Panc1 (cell line): Measurements from ENCODE around the gene CYFIP2. TPM values are rescaled to one million over a fixed set of nuclear protein-coding genes. Genes with fewer than 3 reads are reported as not detected.

Experiments
- ATAC-seq: fragments of 200-7000 bp; cut with Tn5 transposase; 2 replicates; pipeline ENCODE4 v1.9.1; 2020; ENCODE audit warnings: mild to moderate bottlenecking, moderate library complexity
- BruUV-seq: library from RNA; stranded (reverse); fragments of 400-500 nt; replicated peaks from 2 replicates; lab custom pipeline; 2021; lab: Mats Ljungman, UMichigan
- CTCF ChIA-PET: fragments of 300-600 bp; sonication (Branson Sonifier 250); formaldehyde crosslinking; loops from one replicate; lab custom pipeline; 2022; ENCODE audit warnings: antibody characterized with exemption; lab: Charles Lee
- POLR2A ChIA-PET: fragments of 300-600 bp; sonication (Branson Sonifier 250); formaldehyde crosslinking; loops from one replicate; lab custom pipeline; 2022; ENCODE audit warnings: antibody characterized with exemption; lab: Charles Lee
- DNase-seq: peaks from one replicate; pipeline ENCODE4 v3.0.0-alpha.2; 2010; ENCODE audit warnings: low read depth, low spot score
- H3K27ac ChIP-seq: 2 replicates; pipeline ENCODE4 v1.5.1; 2011; ENCODE audit warnings: mild to moderate bottlenecking, low read length, inconsistent platforms
- H3K27me3 ChIP-seq: fragments of 200-500 bp; sonication (Bioruptor generic); 2 replicates; pipeline ENCODE4 v1.6.0; 2014; ENCODE audit warnings: low read length, inconsistent platforms; ENCODE audit not compliant: control insufficient read depth, insufficient read depth
- H3K36me3 ChIP-seq: fragments of 200-500 bp; sonication (Bioruptor generic); 2 replicates; pipeline ENCODE4 v1.5.1; 2014; ENCODE audit warnings: inconsistent platforms, mild to moderate bottlenecking, low read length, moderate library complexity; ENCODE audit not compliant: control insufficient read depth, insufficient read depth
- H3K4me1 ChIP-seq: 2 replicates; pipeline ENCODE4 v1.5.1; 2011; ENCODE audit warnings: inconsistent platforms, mild to moderate bottlenecking, low read length, moderate library complexity; ENCODE audit not compliant: control insufficient read depth, insufficient read depth
- H3K4me3 ChIP-seq, 2 experiments: 2 replicates each; pipeline ENCODE4 v1.5.1; 2011 to 2012; ENCODE audit warnings: low read depth in 2 of 2, low read length in 2 of 2, mild to moderate bottlenecking in 2 of 2, inconsistent platforms in 1 of 2, moderate library complexity in 1 of 2
- H3K9me3 ChIP-seq: fragments of 200-500 bp; sonication (Bioruptor generic); 2 replicates; pipeline ENCODE4 v1.5.1; 2014; ENCODE audit warnings: low read depth, mild to moderate bottlenecking, inconsistent platforms, low read length, moderate library complexity; ENCODE audit not compliant: control insufficient read depth, insufficient read depth
- POLR2AphosphoS5 ChIP-seq: IDR thresholded peaks from 2 replicates; pipeline ENCODE4 v1.6.1; 2012; ENCODE audit warnings: mild to moderate bottlenecking, low read depth, low read length, moderate library complexity
- SIN3A ChIP-seq: IDR thresholded peaks from 2 replicates; pipeline ENCODE4 v1.6.1; 2012; ENCODE audit warnings: low read depth, mild to moderate bottlenecking, low read length, moderate library complexity, borderline replicate concordance; ENCODE audit not compliant: insufficient read depth
- TCF7L2 ChIP-seq: IDR thresholded peaks from 2 replicates; pipeline ENCODE4 v1.6.1; 2011; ENCODE audit warnings: mild to moderate bottlenecking, low read depth, low read length, inconsistent platforms
- in situ Hi-C: cut with HindIII; loops from 2 replicates; pipeline ENCODE4 v1.10.0; 2016; ENCODE audit warnings: low sequenced_read_pairs, low pct_unique_long_range_greater_than_20kb
- intact Hi-C: fragments of 100-400 bp; cut with micrococcal nuclease; formaldehyde crosslinking; loops from one replicate; pipeline ENCODE4 v1.10.0; 2022; ENCODE audit not compliant: unreplicated experiment
- total RNA-seq: library from RNA; stranded (reverse); gene quantifications from one replicate; pipeline ENCODE4 v1.2.1, GENCODE V29; 2021; ENCODE audit not compliant: unreplicated experiment
- TF ChIP-seq, protein P1 (sequence below): fragments of 450-650 bp; IDR thresholded peaks from 2 replicates; pipeline ENCODE4 v1.5.1; 2017; ENCODE audit warnings: mild to moderate bottlenecking
- TF ChIP-seq, protein P2 (sequence below), 2 experiments: IDR thresholded peaks; 2 replicates each; pipeline ENCODE4 v1.6.1; 2011 to 2012; ENCODE audit warnings: low read depth in 2 of 2, control low read depth in 1 of 2, low read length in 1 of 2, mild to moderate bottlenecking in 1 of 2, moderate library complexity in 1 of 2; ENCODE audit not compliant: insufficient read depth in 1 of 2

The CYFIP2 gene
- total RNA-seq, 1 experiment from 2014 or later = 0.80 TPM

GRCh38 chr5:157384971-157385709 lies 119.2 kb downstream of the CYFIP2 start:
- TF ChIP-seq SIN3A (no peak), TCF7L2 (no peak), POLR2AphosphoS5 (no peak)
- TF ChIP-seq, protein P1, sequence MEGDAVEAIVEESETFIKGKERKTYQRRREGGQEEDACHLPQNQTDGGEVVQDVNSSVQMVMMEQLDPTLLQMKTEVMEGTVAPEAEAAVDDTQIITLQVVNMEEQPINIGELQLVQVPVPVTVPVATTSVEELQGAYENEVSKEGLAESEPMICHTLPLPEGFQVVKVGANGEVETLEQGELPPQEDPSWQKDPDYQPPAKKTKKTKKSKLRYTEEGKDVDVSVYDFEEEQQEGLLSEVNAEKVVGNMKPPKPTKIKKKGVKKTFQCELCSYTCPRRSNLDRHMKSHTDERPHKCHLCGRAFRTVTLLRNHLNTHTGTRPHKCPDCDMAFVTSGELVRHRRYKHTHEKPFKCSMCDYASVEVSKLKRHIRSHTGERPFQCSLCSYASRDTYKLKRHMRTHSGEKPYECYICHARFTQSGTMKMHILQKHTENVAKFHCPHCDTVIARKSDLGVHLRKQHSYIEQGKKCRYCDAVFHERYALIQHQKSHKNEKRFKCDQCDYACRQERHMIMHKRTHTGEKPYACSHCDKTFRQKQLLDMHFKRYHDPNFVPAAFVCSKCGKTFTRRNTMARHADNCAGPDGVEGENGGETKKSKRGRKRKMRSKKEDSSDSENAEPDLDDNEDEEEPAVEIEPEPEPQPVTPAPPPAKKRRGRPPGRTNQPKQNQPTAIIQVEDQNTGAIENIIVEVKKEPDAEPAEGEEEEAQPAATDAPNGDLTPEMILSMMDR = no peak
- TF ChIP-seq, protein P2, sequence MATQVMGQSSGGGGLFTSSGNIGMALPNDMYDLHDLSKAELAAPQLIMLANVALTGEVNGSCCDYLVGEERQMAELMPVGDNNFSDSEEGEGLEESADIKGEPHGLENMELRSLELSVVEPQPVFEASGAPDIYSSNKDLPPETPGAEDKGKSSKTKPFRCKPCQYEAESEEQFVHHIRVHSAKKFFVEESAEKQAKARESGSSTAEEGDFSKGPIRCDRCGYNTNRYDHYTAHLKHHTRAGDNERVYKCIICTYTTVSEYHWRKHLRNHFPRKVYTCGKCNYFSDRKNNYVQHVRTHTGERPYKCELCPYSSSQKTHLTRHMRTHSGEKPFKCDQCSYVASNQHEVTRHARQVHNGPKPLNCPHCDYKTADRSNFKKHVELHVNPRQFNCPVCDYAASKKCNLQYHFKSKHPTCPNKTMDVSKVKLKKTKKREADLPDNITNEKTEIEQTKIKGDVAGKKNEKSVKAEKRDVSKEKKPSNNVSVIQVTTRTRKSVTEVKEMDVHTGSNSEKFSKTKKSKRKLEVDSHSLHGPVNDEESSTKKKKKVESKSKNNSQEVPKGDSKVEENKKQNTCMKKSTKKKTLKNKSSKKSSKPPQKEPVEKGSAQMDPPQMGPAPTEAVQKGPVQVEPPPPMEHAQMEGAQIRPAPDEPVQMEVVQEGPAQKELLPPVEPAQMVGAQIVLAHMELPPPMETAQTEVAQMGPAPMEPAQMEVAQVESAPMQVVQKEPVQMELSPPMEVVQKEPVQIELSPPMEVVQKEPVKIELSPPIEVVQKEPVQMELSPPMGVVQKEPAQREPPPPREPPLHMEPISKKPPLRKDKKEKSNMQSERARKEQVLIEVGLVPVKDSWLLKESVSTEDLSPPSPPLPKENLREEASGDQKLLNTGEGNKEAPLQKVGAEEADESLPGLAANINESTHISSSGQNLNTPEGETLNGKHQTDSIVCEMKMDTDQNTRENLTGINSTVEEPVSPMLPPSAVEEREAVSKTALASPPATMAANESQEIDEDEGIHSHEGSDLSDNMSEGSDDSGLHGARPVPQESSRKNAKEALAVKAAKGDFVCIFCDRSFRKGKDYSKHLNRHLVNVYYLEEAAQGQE (IDR thresholded peaks at IDR 0.05; ENCODE audit: insufficient read depth in 1 of 2, low read depth in 2 of 2, low read length in 1 of 2) = no peak
- no peak overlapping the region for H3K27ac ChIP-seq
- H3K9me3 ChIP-seq = no peaks in the 10 kb centered on the region
- H3K4me1 ChIP-seq = no peaks in the 10 kb centered on the region
- DNase-seq (no peak), ATAC-seq (no peak)
- intact Hi-C loops (no loop called here), in situ Hi-C loops (no loop called here)
- H3K27me3 ChIP-seq = no peaks in the 10 kb centered on the region; the same call in 1 of the 2 replicates
- POLR2A ChIA-PET = no interaction called here
- BruUV-seq = no TSS peak
- no peaks in the 10 kb centered on the region for H3K36me3 ChIP-seq
- CTCF ChIA-PET = no interaction called here
- H3K4me3 ChIP-seq = no peak overlapping the region

DNA sequence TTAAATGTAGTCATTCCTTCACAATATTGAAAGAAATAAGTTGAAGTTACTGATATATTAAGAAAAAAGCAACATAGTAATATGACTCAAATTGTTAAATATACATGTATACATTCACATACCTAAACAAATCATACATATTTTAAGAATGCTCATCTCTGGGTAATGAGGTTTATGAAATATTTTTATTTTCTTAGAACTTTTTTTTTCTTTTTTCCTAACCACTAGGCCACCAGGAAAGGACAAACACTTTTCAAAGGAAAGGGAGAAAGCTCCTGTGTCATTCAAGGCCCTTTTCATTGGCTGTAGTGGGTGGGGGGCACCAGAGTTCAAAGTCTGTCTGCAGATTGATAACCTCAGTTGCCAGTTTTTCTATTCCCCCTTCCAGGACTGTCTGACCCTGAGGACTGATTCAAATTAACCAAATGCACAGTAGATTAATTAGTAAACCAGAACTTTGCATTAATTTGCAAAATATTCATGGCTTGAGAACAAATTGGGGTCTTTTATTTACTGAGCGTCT lies 121.2 kb downstream of the CYFIP2 start:
- Histone ChIP-seq H3K36me3 (no peaks in the 10 kb centered on the region), H3K4me1 (no peaks in the 10 kb centered on the region), H3K4me3 (no peak overlapping the region), H3K9me3 (no peaks in the 10 kb centered on the region), H3K27me3 (no peaks in the 10 kb centered on the region; the same call in 1 of the 2 replicates), H3K27ac (no peak overlapping the region)
- TF ChIP-seq TCF7L2 (no peak), SIN3A (no peak), POLR2AphosphoS5 (no peak)
- TF ChIP-seq, protein P1 = no peak
- TF ChIP-seq, protein P2 (IDR thresholded peaks at IDR 0.05; ENCODE audit: insufficient read depth in 1 of 2, low read depth in 2 of 2, low read length in 1 of 2) = no peak
- ATAC-seq (no peak), DNase-seq (no peak)
- in situ Hi-C loops (no loop called here), intact Hi-C loops (no loop called here)
- no TSS peak for BruUV-seq
- CTCF ChIA-PET = no interaction called here
- POLR2A ChIA-PET = no interaction called here
